ENCODE results near the gene SUPT3H.

Gene SUPT3H

DNA sequence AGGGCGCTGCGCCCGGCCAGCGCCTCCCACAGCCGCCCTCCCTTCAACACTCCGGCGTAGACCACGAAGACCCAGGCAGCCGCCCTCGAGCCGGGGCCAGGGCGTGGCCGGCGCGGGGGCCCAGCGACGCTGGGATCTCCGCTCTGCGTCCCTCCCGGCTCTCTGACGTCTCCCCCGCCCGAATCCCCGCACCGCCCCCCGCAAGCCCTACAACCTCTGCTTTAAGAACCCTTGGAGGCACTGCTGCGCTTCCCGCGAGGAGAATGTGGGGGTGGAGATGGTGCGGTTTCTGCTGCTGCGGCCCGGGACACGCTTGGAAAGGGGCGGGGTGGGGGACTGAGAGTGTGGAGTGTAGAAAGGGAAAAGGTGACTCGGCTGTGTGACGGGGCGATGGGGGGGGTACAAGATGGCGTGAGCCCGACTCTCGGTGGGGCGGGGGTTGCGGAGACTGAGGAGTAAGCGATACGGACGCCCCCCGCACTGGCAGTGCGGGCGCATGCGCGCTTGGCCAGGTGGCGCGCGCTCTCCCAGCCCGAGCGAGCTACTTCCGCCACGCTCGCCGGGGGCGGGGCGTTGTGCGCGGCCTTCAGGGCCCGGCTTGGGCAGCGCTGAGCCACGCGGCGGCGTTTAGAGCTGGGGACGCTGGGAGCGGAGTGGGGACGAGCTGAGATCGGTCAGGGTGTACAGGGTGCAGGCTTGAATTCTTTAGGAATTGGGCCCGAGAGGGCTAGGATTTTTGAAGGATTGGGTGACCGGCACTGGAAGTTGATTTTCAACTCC, at the start of gene SUPT3H:
Gene SUPT3H, minus strand, starts transcription at position 381 of the 780 bp plus-strand sequence.
- TF ChIP-seq, protein P1, sequence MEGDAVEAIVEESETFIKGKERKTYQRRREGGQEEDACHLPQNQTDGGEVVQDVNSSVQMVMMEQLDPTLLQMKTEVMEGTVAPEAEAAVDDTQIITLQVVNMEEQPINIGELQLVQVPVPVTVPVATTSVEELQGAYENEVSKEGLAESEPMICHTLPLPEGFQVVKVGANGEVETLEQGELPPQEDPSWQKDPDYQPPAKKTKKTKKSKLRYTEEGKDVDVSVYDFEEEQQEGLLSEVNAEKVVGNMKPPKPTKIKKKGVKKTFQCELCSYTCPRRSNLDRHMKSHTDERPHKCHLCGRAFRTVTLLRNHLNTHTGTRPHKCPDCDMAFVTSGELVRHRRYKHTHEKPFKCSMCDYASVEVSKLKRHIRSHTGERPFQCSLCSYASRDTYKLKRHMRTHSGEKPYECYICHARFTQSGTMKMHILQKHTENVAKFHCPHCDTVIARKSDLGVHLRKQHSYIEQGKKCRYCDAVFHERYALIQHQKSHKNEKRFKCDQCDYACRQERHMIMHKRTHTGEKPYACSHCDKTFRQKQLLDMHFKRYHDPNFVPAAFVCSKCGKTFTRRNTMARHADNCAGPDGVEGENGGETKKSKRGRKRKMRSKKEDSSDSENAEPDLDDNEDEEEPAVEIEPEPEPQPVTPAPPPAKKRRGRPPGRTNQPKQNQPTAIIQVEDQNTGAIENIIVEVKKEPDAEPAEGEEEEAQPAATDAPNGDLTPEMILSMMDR (IDR thresholded peaks at IDR 0.05; ENCODE audit: low read depth, low read length, missing control alignments): peak; percentile 6
- in situ Hi-C loops (cut with HindIII; ENCODE audit: low sequenced_read_pairs): no loop called here
- H3K4me3 ChIP-seq (ENCODE audit: low read depth, low read length): peak within 1 kb of the TSS; percentile 55
- DNase-seq (ENCODE audit: low read depth): peak; percentile 75

DNA sequence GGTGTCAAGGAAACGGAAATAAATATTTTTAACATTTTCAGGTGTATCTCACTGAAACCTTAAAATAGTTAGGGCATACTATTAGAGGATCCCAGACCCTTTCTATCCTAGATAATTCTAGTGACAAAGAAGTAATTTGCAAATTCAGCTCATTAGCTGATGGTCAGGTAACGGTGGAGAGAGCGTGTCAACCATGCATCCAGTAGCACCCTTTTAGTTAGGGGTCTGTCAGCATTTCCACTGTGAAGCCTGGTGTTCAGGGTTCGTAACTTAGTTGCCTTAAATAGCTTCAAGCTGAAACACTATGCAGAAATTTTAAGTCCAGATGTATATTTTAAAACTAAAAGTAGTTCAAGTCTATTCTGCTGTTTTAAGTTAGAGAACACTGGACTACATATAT, 48.5 kb upstream of the SUPT3H start:
- H3K4me3 ChIP-seq (ENCODE audit: low read depth, low read length): peak overlapping the region; percentile 18
- DNase-seq (ENCODE audit: low read depth): no peak
- TF ChIP-seq, protein P1 (IDR thresholded peaks at IDR 0.05; ENCODE audit: low read depth, low read length, missing control alignments): no peak
- in situ Hi-C loops (cut with HindIII; ENCODE audit: low sequenced_read_pairs): no loop called here

DNA sequence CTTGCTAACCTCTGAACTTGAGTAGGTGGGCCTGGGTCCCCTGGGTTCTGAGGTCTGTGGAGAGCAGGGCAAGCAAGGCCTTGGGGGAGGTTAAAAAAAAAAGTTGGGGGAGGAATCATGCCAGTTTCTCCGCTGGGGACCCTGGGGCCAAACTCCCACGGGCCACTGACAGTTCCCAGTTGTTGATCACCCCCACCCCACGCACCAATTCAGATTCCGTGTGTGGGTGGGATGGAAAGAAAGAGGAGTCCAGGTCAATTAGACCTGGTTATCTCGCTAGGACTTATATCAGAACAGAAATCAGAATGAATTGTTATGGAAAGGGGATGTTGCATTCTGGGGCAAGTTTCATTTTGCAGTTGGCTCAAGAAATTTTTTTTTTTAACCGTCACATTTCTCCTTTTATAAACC, 46.7 kb upstream of the SUPT3H start:
- in situ Hi-C loops (cut with HindIII; ENCODE audit: low sequenced_read_pairs): no loop called here
- H3K4me3 ChIP-seq (ENCODE audit: low read depth, low read length): peak overlapping the region; percentile 92
- TF ChIP-seq, protein P1 (IDR thresholded peaks at IDR 0.05; ENCODE audit: low read depth, low read length, missing control alignments): no peak
- no peak for DNase-seq (ENCODE audit: low read depth)

DNA sequence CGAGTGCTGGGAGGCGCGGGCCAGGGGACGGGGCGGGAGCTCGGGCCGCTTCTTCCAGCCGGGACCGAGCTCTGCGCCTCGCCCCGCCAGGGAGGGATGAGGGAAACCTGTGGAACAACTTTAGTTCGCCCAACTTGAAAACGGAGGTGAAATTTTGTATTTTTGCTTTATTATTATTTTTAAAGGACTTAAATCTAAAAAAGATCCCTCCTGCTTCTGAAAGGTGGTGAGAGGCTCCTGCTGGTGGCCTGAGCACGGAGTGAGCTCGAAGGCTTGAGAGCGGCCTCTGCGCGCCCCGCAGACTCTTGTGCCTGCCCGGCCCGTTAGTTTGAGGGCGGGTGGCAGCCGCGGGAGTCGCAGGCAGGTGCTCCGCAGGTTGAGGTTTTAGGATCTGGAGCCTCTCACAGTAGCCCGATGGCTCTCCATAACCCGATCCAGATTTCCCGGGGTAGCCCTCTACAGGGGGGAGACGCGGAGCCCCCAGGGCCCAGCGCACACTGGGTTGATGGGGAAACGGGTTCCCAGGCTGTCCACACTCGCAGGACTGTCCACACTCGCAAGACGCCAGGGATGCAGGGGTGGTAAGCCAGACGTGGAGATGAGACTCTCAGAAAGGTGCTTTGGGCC, 46.2 kb upstream of the SUPT3H start:
- DNase-seq (ENCODE audit: low read depth): no peak
- in situ Hi-C loops (cut with HindIII; ENCODE audit: low sequenced_read_pairs): no loop called here
- peak overlapping the region; percentile 92 for H3K4me3 ChIP-seq (ENCODE audit: low read depth, low read length)
- TF ChIP-seq, protein P1 (IDR thresholded peaks at IDR 0.05; ENCODE audit: low read depth, low read length, missing control alignments): no peak

- DNase-seq (ENCODE audit: low read depth): no peak
- H3K4me3 ChIP-seq (ENCODE audit: low read depth, low read length): peak overlapping the region; percentile 92
- in situ Hi-C loops (cut with HindIII; ENCODE audit: low sequenced_read_pairs): no loop called here
- TF ChIP-seq, protein P1 (IDR thresholded peaks at IDR 0.05; ENCODE audit: low read depth, low read length, missing control alignments): no peak
Measured at GRCh38 chr6:45423111-45423823, 45.5 kb upstream of the SUPT3H start.

DNA sequence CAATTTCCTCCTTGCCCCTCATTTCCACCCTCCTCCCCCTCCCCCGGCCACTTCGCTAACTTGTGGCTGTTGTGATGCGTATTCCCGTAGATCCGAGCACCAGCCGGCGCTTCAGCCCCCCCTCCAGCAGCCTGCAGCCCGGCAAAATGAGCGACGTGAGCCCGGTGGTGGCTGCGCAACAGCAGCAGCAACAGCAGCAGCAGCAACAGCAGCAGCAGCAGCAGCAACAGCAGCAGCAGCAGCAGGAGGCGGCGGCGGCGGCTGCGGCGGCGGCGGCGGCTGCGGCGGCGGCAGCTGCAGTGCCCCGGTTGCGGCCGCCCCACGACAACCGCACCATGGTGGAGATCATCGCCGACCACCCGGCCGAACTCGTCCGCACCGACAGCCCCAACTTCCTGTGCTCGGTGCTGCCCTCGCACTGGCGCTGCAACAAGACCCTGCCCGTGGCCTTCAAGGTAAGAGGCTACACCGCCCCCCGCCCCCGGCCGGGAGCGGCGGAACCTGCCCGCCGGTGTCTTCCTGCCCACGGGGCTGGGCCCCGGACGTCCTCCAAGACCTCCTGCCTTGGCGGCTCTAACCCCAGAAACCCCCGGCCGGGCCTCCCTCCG, 44.9 kb upstream of the SUPT3H start:
- TF ChIP-seq, protein P1 (IDR thresholded peaks at IDR 0.05; ENCODE audit: low read depth, low read length, missing control alignments): no peak
- in situ Hi-C loops (cut with HindIII; ENCODE audit: low sequenced_read_pairs): no loop called here
- DNase-seq (ENCODE audit: low read depth): no peak
- peak overlapping the region; percentile 92 for H3K4me3 ChIP-seq (ENCODE audit: low read depth, low read length)

Data from astrocyte of the cerebellum (primary cell).